NOMO-1 treated with DMSO at 0.1 percent for 48 hours (cell line): Measurements from ENCODE around the gene ZER1.
"Not testable (repeated sequence)": the region's sequence is repeated elsewhere in the genome, so short reads cannot be mapped to it uniquely, and the experiment has no call there.

Experiments used
- DNase-seq: peaks from one replicate; lab custom pipeline; 2025; ENCODE audit not compliant: unreplicated experiment; lab: John Stamatoyannopoulos, UW

ZER1 gene

DNA sequence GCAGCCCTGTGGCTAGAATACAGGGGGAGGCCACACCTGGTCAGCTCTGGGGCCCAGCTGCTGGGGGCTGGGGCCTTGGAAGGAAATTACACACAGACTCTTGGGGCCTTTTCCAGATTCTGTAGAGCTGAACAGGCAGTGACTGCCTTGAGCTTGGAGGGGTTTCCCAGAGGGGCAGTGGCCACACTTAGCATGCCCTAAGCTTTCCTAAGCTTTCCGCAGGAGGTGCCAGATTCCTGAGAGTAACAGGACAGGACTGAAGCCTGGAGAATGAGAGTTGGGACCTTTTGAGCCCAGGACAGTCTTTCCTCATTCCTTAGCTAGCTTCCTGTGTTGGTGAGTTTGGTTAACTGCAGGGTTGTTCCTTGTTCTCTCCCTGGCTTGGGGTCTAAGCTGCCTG, 16.7 kb upstream of the ZER1 start:
- DNase-seq, result no peak

DNA sequence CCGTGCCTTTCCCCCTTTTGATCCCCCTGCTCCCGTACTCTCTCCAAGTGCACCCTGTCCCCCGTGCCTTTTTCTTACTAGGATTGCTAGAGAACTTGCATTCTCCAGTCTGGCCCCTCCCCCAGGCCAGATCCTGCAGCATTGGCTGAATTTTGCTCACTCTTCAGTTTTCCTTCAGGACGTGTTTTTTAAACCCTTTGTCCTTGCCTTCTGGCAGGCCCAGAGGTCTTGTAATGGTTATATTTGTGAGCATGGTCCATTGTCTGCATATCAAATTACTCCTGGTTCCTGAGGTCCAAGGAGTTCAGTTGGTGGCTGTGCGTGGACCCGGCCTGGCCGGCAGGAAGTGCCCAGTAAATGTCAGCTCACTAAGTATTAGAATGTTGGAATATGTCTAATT, 15.9 kb upstream of the ZER1 start:
- DNase-seq, result no peak

DNA sequence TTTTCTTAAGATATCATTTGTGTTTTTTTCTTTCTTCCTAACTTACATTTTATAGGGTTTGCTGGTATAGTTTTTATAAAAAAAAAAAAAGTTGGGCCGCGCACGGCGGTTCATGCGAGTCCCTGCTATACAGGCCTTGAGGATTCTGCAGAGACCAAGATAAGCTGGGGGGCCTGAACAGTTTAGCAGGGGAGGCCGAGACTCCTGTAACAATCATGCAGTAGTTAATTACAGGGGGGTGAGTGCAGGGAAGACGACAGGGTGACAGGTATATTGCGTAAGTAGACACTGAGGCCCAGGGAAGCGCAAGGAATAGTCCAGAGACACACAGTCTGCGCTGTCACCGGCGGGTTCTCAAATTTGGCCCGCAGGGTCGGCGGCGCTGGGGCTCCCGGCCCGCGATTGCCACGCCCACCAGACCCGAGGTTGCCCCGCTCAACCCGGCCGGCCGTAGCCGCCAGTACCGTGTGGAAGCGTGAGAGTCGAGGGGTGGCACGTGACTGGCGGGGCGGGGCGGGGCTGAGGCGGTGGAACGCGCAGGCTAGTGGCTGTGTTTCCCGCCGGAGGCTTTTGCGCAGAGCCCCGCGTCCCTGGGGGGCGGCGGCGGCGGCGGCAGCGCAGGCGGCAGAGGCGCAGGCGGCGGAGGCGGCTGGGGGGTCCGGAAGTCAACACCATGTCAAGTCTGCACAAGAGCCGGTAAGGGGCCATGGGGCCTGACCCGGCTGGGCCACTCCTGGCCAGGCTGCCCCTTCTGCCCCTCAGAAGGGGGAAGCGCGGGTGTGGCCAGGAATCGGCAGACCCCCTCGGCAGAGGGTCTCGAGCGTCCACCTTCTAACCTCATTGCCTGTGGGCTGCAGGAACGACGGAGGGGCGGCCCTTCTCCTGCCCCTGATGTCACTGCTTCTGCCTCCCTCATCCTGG, 15.2 kb upstream of the ZER1 start, which contains the start of gene TBC1D13:
TBC1D13 (plus strand) TSS at position 573 of the 921 bp plus-strand sequence; CDS start at position 674, 101 bp downstream.
- peak; percentile 88 for DNase-seq

DNA sequence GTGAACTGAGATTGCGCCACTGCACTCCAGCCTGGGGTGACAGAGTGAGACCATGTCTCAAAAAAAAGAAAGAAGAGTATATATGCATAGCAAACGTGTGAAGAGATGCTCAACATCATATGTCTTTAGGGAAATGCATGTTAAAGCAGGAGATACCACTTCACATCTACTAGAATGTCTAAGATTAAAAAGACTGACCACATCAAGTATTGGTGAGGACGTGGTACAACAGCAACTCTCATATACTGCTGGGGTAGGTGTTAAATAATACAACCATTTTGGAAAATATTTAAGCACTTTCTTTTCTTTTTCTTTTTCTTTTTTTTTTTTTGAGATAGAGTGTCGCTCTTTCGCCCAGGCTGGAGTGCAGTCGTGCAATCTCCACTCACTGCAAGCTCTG, 13.7 kb upstream of the ZER1 start:
- DNase-seq, result no peak

DNA sequence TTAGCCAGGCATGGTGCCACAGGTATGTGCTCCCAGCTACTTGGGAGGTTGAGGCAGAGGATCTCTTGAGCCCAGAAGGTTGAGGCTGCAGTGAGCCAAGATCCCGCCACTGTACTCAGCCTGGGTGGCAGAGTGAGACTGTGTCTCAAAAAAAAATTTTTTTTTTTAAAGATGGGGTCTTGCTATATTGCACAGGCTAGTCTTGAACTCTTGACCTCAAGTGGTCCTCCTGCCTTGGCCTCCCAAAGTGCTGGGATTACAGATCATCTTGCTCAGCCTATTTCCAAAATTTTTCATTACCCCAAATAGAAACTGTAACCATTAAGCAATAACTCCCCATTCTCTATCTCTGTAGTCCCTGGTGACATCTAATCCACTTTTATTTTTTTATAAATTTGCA, 10.9 kb upstream of the ZER1 start:
- DNase-seq, result no peak

DNA sequence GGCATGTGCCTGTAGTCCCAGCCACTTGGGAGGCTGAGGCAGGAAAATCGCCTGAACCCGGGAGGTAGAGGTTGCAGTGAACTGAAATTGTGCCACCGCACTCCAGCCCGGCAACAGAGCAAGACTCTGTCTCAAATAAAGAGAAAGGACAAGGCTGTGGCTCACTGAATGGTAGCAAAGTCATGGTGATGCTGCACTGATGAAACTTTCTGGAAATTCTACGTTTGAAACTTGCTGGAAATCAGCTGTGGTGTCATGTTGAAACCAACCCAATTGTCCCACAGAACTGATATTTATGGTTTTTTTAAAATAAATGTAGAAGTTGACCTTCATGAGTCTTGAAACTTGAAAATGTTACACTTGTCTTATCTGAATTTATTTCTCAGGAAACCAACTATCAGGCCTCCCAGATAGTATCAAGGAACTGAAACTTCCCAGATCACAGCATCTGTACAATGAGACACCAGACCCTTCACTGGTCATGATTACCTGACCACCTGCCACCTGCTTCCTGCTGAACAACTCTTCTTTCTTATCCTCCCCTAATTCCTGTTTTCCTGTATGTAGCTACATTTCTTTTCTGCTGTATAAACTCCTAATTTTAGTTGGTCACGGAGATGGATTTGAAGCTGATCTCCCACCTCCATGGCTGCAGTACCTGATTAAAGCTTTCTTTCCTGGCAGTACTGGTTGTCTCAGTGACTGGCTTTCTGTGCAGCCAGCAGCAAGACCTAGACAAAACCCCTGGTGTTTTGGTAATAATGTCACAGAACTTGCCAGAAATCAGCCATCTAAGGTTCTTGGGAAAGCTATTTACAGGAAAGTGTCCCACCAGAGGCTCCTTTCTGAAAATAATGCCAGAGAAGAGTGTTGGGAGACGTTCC, 9.7 kb upstream of the ZER1 start:
- DNase-seq, result peak; percentile 64

DNA sequence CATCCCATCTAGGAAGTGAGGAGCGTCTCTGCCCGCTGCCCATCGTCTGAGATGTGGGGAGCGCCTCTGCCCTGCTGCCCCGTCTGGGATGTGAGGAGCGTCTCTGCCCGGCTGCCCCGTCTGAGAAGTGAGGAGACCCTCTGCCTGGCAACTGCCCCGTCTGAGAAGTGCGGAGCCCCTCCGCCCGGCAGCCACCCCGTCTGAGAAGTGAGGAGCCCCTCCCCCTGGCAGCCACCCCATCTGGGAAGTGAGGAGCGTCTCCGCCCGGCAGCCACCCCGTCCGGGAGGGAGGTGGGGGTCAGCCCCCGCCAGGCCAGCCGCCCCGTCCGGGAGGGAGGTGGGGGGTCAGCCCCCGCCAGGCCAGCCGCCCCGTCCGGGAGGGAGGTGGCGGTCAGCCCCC, 8.4 kb upstream of the ZER1 start:
- not testable (repeated sequence) for DNase-seq

DNA sequence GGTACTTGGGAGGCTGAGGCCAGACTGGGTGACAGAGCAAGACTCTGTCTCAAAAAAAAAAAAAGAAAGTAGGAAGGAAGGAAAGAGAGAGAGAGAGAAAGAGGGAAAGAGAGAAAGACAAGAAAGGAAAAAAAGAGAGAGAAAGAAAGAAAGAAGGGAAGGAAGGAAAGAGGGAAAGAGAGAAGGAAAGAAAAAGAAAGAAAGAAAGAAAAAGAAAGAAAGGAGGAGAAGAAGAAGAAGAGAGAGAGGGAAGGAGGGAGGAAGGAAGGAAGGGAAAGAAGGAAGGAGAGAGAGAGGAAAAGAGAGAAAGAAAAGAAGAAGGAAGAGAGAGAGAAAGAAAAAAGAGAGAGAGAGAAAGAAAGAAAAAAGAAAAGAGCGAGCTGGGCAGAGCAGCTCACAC, 3.1 kb upstream of the ZER1 start:
- DNase-seq, result no peak

DNA sequence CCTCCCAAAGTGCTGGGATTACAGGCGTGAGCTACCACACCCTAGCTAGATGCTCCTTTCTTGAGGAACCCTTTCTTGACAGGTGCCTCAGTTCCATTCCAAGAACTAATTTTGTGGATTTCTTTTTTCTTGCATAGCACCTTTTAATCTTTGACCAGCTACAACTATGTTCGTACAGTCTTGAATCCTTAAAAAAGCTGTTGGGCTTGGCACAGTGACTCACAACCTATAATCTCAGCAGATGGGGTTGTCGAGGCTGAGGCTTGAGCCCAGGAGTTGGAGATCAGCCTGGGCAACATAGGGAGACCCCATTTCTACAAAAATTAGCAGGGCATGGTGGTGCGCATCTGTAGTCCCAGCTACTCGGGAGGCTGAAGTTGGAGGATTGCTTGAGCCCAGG, 1.3 kb upstream of the ZER1 start:
- DNase-seq, result no peak

DNA sequence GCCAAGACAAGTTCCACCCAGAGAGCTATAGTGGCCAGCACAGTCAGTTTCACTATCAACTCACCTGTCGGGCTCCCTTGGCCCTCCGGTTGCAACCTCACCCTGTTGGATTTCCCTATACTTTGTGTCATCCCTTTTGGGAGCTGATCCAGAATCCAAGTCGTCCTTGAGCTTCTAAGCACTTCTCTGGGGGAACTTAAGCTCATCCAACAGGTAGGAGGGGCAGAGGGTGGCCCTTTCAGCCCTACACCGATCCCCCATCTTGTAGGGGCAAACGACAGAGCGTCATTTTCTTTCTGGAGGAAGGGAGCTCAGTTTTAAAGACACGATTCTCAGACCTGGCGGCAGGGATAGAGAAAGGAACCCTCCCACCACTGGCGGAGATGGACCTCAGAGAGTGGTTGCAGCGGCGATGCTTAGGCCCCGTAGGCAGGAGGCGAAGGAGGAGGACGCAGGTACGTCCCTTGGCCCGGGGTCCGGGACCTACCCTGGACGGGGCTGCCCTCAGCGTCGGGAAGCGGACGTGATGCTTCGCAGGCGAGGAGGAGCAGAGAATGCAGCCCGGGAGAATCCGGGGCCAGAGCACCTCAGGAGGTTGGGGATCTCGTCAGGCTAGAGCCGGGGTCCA, 519 bp downstream of the ZER1 start:
- no peak for DNase-seq

DNA sequence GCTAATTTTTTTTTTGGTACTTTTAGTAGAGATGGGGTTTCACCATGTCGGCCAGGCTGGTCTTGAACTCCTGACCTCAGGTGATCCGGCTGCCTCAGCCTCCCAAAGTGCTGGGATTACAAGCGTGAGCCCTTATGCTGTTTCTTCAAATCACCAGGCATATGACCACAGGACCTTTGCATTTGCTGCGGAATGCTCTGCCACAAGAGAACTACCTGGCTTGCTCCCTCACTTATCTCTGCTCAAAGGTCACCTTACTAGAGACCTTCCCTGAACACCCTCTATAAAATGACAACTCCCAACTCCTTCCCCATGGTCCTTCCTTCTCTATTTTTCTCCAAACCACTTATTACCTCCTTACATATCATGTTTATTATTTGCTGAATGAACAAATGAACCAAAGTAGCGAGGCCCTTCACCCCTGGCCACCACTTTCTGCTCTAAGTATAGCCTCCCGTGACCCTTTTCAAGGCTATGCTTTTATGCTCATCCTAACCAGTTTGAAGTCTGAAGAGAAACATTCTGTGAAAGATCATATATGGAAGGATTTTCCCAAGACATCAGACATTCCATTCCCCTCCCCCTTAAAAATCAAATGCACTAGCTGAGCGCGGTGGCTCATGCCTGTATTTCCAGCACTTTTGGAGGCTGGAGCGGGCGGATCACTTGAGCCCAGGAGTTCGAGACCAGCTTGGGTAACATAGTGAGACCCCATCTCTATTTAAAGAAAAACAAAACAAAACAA, 1.3 kb downstream of the ZER1 start:
- DNase-seq, result no peak

DNA sequence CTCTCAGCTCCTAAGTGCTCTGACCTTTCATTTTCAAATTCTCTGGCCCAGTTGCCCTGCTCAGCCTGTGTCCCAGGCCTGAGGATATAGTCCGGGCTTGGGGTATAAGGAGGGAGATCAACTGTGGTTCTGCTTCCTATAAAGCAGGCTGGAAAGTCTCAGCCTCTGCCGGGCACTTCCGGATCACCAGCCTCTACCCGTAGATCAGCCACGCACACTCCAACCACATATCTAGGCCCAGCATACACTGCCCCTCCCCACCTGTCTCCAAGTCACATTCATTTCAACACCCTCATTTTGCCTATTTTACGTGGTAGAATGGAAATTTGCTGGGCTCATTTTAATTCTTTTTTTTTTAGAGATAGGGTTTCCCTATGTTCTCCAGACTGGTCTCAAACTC, 3.1 kb downstream of the ZER1 start:
- DNase-seq, result no peak

DNA sequence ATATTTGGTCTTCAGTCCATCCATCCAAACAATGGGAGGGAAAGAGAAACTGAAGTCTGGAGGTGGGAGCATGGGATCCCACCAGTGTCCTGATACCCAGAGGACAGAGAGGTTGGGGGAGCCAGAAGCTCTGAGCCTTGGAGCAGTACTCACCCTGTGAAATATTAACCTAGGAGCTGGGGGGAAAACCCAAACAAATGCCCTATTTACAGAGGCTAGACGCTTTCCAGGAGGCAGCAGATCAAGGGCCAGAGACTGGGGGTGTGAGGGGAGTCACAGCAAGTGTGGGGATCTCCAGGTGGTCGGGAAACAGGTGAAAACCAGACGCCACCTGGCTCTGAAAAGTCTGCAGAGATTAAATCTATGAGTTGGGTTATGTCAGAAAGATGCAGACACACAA, 6.2 kb downstream of the ZER1 start:
- DNase-seq, result no peak

DNA sequence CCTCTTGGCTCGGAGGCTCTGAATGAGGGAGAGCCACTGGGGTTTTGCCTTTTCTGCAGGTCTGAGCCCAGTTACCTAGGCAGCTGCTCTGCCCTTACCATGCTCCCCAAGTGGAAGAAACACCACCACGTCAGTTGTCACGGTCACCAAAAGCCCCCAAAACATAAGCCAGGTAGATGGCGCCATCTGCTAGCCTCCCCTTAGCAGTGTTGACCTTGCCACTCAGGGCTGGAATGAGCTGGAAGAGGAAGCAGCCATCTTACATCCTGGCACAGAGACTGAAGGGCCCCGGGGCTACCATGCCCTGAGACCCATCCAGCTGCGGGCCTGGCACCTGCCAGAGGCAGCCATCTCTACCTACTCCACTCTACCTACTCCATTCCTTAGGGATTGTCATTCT, 7.4 kb downstream of the ZER1 start:
- DNase-seq, result no peak

DNA sequence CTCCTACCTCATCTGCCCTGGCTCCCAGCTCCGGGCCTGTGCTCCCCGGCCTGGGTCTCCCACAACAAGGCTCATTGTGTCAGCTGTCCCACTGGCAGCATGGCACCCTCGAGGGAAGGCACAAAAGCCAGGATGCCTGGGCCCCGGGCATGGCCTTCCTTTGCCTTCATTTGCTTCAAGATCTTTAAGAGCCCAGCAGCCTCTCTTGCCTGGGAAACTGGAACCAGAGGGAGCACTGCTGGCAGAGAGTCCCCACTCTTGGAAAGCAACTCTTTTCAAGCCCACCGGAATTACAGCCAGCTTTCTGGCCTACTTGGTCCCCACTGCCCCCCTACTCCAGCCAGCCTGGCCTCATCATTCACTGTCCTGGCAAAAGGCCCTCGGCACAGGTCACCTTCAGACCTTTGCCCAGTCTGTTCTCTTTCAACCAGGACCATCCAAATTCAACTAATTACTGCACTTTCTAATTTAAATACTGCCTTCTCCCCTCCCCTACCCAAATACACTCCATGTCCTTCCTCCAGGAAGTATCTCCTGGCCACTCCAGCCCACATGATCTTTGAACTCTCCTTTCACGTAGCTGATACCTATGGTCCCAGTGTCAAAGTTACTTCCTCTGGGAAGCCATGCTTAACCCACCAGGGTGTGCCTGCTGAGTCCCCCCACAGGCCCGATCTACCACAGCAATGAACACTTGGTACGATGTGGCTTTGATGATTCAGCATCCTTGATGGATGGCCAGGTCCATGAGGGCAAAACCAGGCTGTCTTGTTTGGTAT, 8.9 kb downstream of the ZER1 start:
- no peak for DNase-seq

DNA sequence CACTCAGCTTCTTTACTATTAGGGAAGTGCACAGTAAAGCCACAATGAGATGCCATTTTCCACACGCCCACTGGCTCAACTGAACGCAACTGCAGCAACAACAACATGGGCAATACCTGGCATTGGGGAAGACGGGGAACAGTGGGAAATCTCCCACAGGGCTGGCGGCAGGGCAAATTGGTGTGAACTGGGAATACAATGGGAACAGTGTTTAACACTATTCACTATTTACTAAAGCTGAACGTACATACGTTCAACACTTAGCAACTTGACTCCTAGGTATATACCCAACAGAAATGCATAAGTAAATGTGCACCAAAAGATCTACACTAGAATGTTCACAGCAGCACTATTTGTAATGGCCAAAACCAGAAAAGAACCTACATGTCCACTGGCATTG, 14.1 kb downstream of the ZER1 start:
- DNase-seq, result no peak

DNA sequence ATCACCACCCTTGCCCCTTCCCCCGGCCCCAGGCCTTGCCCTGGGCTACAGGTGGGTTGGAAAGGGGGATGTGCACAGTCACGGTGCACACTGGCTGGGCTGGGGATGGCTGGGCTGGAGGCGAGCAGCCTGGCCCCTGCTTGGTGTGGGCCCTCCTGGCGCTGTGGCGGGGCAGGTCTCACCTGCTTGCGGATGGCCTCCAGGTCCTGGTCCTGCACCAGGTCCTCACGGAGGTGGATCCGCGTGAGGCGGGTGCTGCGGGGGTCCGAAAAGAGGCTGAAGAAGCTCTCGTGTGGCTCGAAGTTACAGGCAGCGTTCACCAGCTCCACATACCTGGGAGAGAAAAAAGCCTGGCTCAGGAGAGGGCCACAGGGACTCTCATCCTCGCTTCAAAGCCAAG, 18.1 kb downstream of the ZER1 start:
- no peak for DNase-seq

DNA sequence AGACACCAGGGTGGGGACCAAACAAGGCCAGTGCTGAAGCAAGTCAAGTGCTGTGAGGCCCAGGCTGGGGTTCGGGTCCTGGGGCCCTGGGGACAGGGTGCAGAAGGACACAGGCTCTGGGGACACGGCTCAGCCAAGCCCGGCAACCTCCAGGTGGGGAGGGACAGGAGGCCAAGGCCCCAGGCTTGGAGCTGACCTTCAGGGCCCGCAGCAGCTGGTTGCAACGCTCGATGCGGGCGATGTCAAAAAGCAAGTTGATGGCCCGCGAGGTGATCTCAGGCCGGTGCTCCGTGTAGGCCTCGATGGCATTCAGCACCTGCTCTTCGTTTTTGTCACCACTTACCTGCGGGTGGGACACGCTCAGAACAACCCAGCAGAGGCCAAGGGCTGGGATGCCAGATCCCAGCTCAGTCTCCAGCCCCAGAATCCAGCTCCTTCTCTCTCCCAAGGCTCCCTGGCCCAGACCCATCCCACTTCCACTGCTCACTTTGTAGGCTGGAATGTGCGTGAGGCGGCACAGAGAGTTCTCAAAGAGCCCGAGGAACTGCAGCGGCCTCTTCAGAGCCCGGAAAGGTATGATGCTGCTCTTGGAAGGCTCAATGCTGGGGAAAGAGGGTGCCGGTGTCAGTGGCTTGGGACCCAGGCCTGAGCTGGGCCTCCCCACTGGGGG, 20.7 kb downstream of the ZER1 start:
- DNase-seq, result no peak

DNA sequence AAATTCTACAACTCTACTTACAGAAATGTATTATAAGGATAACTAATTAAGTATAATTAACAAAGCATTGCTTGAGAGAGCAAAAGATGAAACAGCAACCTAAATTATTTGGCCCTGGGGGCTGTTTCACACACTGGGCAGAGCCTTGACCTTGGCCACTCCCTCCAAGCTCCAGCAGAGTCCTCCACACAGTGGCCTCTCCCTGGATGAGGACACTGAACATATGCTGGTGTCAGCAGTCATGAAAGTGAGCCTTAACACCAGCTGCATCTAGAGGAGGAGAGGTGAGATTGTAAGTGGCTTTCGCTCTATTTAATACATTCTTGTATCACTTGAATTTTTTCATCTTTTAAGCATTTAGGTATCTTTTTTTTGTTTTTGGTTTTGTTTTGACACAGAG, 24.5 kb downstream of the ZER1 start:
- DNase-seq, result no peak

DNA sequence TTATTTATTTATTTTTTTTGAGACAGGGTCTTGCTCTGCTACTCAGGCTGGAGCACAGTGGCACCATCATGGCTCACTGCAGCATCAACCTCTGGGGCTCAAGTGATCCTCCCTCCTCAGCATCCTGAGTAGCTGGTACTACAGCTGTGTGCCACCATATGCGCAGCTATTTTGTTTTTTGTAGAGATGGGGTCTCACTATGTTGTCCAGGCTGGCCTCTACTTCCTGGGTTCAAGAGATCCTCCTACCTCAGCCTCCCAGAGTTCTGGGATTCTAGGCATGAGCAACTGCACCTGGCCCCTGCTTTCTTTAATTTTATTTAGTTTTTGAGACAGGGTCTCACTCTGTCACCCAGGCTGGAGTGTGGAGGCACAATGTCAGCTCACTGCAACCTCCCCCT, 28.3 kb downstream of the ZER1 start:
- no peak for DNase-seq
